Uterus (tissue), 2 donors: ENCODE results near the gene CDC25C.

Source experiments
- CTCF ChIP-seq, 4 experiments: fragments of 200-600 bp in 2 of 4; fragments of 450-650 bp in 2 of 4; sonication (generic) in 2 of 4; IDR thresholded peaks; one replicate each; pipeline ENCODE4 v1.5.1; 2016 to 2019; ENCODE audit warnings: antibody characterized with exemption in 4 of 4, mild to moderate bottlenecking in 2 of 4, moderate library complexity in 1 of 4
- POLR2A ChIP-seq, 2 donors: fragments of 450-650 bp; IDR thresholded peaks; one replicate each; pipeline ENCODE4 v1.6.1; 2016; ENCODE audit warnings: antibody characterized with exemption in 2 of 2, mild to moderate bottlenecking in 1 of 2, moderate library complexity in 1 of 2

GRCh38 chr5:138369261-138369660 lies 37.7 kb upstream of the CDC25C start:
- no peak for TF ChIP-seq POLR2A (IDR thresholded peaks at IDR 0.05)
- no peak for TF ChIP-seq CTCF (IDR thresholded peaks at IDR 0.05)
